Body of pancreas (tissue), 4 donors: ENCODE measurements around the gene TRPM5.

Experiments
- CTCF ChIP-seq, 7 experiments: fragments of 450-650 bp in 4 of 7; fragments of 200-600 bp in 3 of 7; sonication (generic) in 3 of 7; IDR thresholded peaks; one replicate each; pipeline ENCODE4 v1.5.1; 2016 to 2019; ENCODE audit warnings: antibody characterized with exemption in 7 of 7
- POLR2A ChIP-seq, 3 donors: fragments of 450-650 bp; IDR thresholded peaks; one replicate each; pipeline ENCODE4 v1.6.1; 2016; ENCODE audit warnings: antibody characterized with exemption in 3 of 3, mild to moderate bottlenecking in 2 of 3

DNA sequence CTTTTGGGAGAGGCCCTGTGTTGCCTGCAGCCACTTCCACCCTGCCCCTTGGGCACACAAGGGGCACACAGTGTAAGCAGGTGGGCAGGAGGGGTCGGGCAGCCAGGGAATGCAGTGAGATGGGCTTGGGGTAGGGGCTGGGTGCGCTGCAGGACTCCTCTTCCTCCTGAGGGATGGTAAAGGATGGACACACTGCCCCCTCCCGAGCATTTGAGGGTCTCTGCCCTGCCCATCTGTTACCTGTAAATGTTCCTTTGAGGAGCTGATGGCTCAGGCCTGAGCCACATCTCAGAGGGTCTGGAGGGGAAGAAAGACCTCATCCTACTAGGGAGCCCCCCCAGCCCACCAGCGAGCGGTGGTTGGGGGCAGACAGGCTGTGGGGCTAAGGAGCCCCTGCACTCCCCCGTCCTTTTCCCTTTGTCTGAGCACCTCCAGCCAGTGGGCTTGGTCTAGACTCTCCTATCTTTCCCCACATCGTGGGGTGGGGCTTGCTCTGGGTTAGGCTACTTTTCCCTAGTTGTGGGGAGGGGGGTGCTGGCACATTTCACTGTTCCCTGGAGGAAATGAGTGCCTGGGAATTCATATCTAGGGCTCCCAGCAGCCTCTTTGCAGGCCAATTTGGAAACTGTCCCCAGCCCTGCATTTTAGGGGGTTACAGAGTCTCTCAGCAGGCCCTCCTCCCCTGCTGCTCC lies 45.5 kb downstream of the TRPM5 start:
- TF ChIP-seq CTCF (IDR thresholded peaks at IDR 0.05): no peak
- no peak for TF ChIP-seq POLR2A (IDR thresholded peaks at IDR 0.05)
